NCI-H2107 treated with DMSO at 0.1 percent for 48 hours (cell line): ENCODE results near the gene EIF4E3.

ENCODE experiments used
- DNase-seq: peaks from one replicate; lab custom pipeline; 2025; ENCODE audit not compliant: unreplicated experiment; lab: John Stamatoyannopoulos, UW

Gene EIF4E3

DNA sequence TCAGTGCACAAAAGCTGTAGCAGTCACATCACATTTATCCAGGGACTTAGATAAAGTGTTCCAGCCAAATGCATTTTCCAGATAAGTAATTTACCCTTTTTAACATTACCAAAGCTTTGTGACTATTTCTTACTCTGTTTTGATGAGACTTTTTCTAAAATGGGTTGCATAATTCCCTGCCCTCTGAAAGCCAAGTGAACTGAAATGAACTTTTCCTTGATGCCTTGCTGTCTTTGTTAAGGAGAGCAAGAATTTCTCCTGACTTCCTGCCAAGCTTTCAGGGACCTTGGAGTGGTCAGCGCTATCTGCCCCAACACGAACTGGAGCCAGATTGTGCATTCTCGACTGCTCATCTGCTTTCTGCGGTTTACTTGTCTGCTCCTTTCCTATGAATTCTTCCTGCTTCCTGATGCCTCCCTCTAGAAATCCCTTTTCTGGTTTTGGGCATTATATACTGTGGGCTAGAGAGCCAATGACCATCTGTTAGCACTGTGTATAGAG lies 34.8 kb downstream of the EIF4E3 start:
- DNase-seq: no peak

DNA sequence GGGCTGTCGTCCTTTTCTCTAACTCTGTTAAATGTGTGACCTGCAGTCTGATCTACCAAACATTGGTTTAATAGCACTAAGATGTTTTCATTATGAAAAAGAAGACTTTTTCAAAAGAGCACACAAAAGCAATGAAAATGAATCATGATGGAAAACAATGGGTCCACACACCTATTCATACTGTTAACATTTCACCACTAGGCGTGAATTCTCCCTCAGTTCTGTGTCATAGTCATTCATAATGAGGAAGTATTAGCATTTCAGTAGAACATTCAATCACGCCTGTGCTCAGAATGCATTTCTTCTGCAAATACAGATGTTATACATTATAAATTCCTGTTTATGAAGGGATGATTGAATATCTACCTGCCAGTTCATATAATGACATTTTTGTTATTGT lies 35.9 kb downstream of the EIF4E3 start:
- DNase-seq: no peak

DNA sequence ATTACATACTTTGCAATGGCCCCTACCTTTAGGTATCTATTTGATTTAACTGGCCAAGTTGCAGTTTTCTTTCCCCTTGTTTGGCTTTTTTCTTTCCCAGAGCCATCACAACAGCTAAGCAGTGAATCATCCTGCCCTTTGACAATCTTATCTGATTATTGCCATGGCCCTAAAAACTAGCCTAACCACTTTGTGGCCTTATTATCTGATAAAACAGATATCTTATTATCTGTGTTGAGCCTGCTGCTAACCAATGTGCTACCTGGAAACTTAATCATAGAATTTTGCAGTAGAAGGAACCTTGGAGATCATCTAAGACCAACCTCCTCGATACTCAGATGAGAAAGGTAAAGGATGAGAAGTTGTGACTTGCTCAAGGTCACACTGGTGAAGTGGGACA lies 37.1 kb downstream of the EIF4E3 start:
- no peak for DNase-seq

DNA sequence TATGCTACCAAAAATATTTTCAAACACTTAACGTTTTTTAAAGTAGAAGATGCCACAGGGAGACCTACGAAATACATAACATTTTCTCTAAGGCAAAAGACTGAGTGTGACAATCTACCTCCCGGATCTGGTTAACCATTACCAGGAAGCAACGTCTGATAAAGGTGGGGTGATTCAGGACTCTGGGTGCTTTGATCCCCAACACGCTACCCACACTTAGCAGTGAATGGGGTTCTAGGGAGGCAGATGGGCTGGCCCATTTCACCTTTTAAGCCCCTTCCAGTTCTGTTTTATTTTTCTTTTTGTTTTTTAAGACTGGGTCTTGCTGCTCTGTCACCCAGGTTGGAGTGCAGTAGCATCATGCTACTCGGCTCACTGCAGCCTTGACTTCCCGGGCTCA lies 39.5 kb downstream of the EIF4E3 start:
- DNase-seq: no peak

DNA sequence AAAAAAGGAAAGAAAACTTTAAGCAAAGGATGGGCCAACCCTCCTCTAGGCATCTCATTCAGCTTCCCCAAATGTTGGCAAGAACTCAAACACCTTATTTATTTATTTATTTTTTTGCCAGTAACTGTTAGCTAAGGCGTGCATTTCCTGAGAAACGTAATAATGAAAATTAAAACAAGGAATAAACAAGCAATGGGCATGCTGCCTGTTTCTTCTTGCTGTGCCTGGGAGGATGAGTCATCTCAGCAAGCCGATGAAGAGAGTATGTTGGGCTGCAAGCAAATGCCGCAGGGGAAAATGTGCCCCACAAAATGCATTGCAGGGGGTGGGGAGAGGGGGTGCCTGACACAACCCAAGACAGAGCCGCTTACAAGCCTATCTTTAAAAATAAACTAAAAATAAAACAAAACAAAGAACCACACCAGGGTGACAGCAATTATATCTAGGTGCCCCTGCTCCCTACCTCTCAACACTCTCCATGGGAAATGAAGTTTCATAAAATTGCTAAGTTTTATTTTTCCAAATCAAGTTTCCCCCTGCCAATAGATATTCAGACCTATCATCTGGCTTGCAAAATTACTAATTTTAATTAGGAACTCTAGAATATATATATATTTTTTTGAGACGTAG lies 40.3 kb downstream of the EIF4E3 start:
- no peak for DNase-seq

DNA sequence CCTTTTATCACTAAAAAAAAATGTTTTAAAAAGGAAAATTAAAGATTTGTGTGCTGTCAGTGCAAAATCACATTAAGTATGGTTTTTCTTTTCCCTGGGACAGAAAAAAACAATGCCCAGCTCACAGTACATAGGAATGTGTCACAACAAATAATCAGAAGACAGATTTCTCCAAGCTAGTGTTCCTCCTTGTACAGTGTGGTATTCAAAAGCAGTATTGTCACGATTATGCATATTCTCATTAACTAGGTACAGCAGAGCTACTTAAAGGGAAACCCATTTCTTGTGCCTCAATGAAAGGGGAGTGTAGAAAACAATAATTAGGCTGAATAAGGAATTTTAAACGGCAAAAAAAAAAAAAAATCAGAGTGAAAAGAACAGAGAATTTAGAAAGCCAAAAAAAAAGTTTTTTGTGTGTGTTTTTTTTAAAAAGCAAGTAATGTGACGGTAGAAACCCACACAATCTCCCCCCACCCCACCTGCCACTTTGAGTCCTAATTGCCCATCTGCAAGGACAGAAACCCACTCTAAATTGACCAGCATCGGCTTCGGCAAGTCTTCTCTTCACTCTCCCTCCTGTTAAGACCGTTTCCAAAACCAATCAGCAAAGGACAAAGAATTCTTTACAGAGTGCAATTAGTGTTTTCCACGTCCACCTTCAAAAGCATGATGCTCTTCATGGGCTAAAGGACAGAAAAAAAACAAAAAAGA lies 41.0 kb downstream of the EIF4E3 start:
- no peak for DNase-seq

DNA sequence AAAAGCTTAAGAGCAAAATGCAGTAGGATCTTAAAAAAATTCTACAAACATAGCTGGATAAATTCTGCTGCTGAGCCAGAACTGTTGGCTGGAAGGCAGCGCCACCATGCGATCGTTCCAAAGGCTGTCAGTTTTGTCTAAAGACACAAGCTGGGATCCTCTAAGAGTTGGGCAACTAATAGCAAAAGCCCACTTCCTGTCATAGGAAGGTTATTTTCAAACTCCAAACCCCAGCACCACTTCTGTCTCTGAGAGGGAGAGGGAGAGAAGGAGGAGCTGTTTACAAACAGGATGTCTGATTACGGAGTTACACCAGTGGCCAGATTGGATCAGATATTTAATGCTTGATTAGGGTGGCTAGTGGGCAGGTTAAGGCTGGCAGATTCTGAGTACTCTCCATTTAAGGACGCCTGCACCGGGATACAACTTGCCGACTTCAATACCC lies 44.0 kb downstream of the EIF4E3 start:
- DNase-seq: no peak

DNA sequence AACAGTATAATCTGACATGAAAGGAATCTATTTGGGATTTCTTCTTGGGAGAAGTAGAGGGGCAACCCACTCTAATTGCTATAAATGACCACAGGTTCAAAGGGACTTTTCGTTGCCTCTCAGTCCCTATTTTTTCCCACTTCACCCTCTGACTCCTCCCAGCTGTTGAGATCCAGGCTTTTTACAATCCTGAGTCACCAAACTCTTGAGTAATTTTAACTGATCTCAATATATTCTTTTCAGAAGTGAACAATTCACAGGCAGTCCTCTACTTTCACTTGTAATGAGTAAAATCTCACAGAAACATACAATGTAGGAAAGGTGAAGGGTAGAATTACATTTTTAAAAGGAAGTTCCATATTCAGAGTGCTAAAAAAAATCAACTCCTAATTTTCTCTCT lies 44.6 kb downstream of the EIF4E3 start:
- no peak for DNase-seq

DNA sequence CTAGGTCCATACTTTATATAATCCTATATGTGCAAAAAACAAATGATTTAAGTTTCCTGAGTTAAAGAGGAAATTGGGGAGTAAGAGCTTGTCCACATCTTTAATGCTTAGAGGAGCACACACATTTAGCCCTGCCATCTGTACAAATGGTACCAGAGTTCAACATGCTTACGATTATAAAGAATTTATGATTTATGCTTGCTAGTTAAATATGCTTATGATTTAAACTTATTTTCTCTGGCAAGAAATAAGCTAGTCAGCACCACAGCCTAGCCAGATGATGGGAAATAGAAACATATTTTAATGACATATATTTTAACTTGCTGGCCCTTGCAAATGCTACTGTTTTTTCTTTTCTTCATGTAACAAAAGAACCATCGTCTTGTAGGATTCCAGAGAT lies 48.3 kb downstream of the EIF4E3 start:
- DNase-seq: no peak

DNA sequence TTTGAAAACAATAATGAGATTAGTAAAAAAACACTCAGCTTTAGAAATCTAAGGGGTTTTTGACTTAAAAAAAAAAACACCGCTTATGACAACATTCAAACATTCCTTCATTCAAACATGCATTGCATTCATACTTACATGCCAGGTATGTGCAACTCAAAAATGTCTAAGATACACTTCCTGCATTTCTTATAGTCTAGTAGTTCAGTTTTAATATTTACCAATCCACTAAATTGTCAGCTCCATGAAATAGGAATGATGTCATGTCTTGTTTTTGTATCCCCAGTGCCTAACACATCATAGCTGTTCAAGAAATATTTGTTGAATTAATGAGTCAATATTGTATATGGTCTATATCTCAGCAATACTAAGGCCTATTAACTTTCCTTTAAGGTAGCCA lies 51.7 kb downstream of the EIF4E3 start:
- DNase-seq: no peak

DNA sequence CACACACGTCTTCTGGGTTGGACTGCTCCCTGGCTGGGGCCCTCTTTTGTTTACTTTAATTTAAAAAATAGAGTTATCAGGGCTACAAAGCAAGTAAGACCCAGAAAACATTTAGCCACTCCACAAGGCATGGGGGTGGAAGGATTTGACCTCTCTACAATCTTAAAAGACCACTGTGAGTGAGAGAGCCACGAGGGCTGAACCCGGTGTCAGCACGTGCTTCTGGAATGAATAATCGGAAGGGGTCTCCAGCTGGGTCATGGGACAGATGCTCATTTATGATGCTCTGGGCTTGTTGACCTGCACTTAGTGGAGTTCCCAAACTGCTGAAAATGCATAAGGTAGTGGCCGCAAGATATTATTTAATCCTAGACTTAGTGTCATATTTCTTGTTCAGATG lies 52.4 kb downstream of the EIF4E3 start:
- DNase-seq: no peak

DNA sequence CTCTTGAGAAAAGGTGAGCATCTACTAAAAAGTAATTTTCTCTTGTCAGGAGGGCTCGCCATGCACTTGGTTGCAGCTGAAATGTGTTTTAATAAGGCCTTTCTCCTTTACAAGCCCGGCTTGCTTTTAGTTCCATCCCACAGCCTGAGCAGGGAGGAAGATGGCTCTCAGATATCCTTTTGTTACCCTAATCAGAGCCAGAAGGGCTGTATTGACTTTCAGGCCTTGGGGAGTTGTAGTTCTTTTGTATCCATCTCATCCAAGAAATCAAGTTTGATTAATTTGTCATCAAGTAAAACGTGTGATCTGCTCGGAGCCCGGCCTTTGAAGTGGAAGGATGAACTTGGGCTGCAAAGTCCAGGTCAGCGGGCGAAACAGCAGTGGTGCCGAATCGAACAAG lies 52.9 kb downstream of the EIF4E3 start:
- DNase-seq: no peak

DNA sequence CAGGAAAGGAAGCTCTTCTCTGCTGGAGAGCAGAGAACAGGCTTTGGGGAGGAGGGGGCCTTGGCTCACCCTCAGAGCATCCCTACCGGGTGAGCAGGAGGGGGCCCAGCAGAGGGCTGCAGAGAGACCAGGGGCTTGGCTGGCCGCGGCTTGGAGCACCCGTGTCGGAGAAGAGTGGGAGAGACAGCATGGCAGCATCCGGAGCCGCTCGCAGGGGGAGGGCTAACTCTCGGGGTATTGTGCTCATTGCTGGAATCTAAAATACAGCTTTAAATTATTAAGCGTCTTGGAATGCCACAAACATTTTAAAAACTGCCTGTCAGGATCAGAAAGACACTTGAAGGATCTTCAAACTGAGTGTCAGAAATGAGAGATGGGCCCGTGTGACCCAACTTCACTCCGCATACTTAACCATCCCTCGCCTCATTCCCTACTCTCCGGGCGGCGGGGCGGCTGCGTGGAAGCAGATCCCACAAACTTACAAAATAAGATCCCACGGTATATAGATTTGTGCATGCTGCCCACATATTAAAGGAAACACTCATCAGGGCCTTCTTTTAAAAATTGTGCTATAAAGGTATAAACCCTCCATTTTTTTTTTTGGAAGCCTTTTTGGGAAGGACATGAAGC lies 53.9 kb downstream of the EIF4E3 start:
- DNase-seq: no peak

DNA sequence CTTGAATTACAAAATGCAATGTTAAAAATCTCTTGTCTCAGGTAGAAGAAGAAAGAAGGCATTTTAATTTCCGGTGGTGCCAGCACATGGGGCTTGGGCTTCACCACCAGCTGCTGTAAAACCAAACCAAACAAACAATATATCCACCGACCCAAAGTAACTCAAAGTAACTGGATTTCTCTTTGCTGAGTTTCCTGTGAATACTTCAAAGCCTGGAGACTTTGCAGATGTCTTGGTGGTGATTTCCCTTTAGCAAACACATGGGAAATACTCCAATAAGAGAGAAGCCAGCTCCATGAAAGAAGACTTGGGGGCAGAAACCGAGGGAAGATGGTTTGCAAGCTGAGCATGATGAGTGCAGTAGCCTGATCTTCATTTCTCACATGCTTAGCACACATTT lies 62.6 kb downstream of the EIF4E3 start:
- no peak for DNase-seq

DNA sequence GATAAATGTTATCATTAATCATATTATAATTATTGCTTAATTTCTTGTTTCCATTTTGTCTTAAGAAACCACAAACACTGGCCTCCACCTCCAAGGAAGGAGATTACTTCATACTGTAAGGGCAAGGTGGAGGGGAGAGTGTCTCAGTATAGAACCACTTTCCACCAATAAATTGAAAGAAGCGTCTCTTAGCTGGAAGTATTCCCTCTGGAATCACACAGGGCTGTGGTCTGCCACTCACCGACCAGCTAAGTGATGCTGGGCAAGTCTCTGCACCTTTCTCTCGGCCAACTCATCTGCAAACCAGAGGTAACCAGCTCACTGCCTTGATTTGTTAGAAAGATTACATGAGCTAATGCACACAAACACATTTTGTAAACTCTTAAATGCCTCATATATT lies 63.1 kb downstream of the EIF4E3 start:
- no peak for DNase-seq

DNA sequence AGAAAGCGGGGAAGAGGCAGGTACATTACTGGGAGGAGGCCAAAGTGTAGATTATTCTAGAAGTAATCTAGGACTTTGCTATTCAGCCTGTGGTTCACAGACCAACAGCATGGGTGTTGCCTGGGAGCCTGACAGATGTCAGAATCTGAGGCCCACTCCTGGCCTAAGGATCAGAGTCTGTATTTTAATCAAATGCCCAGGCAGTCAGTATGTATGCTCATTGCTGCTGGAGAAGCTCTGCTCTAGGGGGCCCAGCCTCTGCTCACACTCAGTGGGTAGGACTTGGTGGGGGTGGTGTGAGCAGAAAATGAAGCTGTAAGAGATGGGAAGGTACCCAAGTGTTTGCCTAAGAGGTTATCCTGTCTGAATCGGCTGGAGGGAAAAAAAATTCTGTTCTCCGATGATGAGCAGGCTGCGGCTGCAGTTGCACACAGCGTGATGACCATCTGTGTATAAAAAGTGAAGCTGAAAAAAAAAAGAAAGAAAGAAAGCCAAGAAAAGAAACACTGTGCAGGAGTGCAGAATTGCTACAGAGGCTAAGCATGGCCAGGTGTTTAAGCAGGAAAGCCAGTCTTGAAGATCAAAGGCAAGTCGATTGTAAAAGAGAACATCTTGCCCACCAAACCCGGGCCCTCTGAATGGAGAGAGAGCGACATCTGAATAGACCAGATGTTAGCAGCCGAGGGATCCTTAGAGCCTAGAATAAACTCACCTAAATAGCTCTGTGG lies 65.2 kb downstream of the EIF4E3 start:
- DNase-seq: no peak

DNA sequence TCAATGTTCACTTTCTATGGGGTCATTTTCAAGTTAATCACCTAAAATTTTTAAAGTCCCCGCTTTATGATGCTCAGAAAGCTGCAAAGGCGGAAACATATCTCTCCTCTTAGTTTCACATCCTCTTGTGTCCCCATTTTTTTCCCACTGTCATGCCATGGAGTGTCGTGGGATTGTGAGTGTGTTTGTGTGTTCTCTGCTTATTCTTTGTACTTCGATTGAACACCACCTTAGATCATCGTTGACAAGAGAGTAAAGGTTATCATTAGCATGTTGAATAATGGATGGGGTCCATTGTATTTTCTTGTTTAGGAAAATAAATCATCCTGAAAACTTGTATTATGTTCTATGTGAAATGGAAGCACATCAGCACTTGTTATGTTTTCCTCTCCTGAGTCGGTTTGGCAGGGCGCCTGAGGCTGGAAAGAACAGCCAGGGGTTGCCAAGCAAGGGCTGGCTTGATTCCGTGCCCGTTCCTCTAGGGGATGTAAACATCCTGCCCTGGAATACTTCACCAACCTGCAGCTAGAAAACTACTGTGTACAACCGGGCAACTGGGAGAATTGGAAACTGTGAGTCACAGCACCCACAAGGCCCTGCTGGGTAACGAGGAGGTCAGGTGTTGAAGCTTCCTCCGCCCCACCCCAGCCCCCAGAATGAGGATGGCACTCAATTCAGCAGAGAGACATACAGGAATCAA lies 67.2 kb downstream of the EIF4E3 start:
- no peak for DNase-seq

DNA sequence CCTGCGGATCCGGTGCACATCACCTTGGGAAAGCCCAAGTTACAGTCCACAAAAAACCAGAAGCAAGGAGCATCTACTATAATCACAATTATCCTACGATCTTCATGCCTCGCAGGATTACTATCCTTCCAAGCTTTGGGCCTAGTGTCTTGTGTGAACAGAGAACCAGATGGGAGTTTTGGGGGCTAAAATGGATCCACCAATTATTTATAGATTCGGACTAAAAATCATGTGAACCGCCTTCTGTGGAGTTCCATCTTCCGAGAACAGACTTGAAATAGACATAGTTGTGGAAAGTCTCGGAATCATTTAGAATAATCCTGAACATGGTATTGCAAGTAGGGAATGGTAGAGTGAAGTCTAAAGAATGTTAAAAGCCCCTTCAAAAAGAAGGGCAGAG lies 70.1 kb downstream of the EIF4E3 start:
- DNase-seq: no peak

DNA sequence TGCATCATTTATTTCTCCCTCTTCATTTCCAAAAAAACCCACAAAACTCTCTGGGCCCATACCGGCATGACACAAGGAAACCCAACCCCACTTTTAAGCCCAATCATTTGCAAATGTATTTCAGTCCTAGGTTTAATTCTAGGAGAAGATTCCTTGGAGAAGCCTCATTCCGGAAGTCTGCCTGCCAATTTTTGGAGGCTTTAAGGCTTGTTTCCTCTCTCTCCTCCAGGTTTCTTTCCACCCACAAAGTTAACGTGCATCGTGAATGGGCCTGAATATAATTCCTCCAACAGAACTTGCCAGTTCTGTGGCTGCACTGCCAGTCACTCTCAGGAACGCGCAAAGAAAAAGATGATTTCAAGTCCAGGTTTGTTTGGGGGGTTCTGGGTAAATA lies 71.8 kb downstream of the EIF4E3 start:
- DNase-seq: no peak

DNA sequence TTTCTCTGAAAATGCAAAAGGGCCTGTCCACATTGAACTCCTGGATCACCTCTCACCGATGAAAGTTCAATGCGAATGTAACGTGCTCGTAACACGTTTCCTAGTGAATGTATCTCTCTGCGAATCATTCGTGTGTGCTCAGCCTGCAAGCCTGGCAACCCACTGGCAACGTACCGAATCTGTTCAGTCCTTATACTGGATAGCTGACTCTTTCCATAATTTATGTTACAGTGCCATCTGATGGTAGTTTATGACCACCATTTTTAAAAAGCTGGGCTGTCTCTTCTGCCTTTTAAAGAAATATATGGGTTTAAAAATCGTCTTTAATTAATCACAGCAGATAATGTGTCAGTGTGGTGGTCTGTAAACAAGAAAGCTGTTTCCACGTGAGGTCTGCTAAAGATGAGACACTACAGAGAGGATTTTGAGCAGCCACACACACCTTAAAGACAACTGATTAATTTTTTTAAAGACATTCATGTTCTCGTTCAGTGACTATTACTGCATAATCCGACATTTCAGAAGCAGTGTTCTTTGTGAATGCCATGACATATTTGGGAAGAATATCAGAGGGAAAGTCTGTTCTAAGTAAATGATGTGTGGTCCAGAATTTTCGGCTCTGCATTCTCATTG lies 72.3 kb downstream of the EIF4E3 start:
- DNase-seq: peak; percentile 26

DNA sequence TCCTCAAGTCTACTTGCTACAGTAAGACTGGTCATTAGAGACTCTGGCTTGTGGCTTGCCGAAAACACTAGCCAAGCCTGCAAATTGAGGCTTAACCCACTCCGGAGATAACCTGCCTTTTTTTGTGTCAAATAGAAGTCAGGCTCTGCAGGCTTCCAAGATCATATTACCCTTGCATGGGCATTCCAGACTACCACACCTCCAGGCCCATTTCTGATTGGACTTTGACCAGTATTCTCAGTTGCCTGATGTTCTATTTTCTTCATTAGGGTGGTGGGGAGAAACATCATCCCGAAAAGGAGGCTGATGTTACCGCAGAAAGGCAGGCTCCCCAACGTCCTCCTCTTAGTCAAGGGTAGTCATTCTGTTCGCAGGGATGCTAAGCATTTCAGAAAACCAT lies 73.6 kb downstream of the EIF4E3 start:
- no peak for DNase-seq
